Activated CD4-positive, alpha-beta T cell treated with anti-CD3 and anti-CD28 coated beads, Interleukin-2, amount 10 ng/mL, durations not matched to agents 24 days and 14 days (primary cell): ENCODE measurements around the gene B3GAT2. TPM values are rescaled to one million over a fixed set of nuclear protein-coding genes. Genes with fewer than 3 reads are reported as not detected.

Experiments used
- DNase-seq: peaks from one replicate; pipeline ENCODE4 v3.0.0; 2022
- H3K27ac Mint-ChIP-seq: one replicate; pipeline ENCODE4 v1.8.0; 2022; ENCODE audit warnings: mild to moderate bottlenecking, mixed read lengths
- H3K27me3 Mint-ChIP-seq: one replicate; pipeline ENCODE4 v1.8.0; 2022; ENCODE audit warnings: mixed read lengths
- H3K36me3 Mint-ChIP-seq: one replicate; pipeline ENCODE4 v1.8.0; 2022; ENCODE audit warnings: low read depth, mild to moderate bottlenecking, mixed read lengths
- H3K4me1 Mint-ChIP-seq: one replicate; pipeline ENCODE4 v1.8.0; 2021; ENCODE audit warnings: mixed read lengths
- H3K4me3 Mint-ChIP-seq: one replicate; pipeline ENCODE4 v1.8.0; 2022; ENCODE audit warnings: mild to moderate bottlenecking, moderate library complexity, mixed read lengths
- H3K9me3 Mint-ChIP-seq: one replicate; pipeline ENCODE4 v1.8.0; 2021; ENCODE audit warnings: mixed read lengths
- intact Hi-C: fragments of 100-400 bp; cut with micrococcal nuclease; formaldehyde crosslinking; loops from one replicate; pipeline ENCODE4 v1.15.1; 2023
- total RNA-seq: library from RNA; stranded (reverse); gene quantifications from 2 replicates; pipeline ENCODE4 v1.2.3, GENCODE V29; 2022

B3GAT2 gene
- total RNA-seq, 1 donor from 2014 or later: 0.05 TPM

DNA sequence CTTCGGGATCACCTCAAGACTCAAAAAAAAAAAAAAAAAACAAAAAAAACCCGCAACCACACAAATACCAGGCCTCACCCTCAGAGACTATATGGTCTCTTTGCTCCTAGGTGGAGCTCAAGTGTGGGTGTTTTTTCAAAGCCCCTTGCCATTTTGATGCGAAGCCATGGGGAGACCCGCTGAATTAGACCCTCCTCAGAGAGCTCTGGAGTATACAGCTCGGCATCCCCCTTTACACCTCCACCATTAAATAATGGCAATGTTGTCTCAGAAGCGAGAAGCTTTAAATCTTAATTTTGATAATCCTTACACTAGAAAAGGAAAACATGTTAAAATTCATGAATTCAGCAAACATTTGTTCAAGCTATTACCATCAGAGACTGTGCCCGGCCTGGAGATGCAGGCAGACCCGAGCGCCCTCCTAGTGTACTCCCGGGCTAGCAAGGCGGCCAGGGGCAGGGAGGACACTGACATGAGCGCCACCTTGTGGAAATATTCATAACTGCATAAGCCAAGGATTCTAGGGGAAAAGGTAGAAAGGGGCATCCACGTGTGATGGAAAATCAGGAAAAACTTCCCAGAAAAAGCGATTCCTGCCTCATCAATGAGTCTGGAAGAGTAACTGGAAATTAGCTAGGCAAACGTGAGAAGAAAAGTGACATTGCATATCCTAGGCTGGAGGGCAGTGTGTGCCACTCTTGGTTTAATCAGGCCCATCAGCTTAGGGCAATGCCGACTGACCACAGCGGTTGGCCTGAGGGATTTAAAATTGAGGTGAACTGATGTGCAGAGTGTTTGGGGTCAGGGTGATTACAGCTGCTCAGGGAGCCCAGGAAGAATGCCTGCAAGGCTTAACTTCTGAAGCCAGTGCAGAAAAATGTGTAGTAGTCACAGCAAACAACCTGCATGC lies 72.5 kb downstream of the B3GAT2 start:
- H3K4me1 Mint-ChIP-seq: no peaks in the 10 kb centered on the region
- H3K27me3 Mint-ChIP-seq: peaks cover 14% of the 10 kb centered on the region
- no peaks in the 10 kb centered on the region for H3K36me3 Mint-ChIP-seq
- DNase-seq: peak; percentile 88
- H3K4me3 Mint-ChIP-seq: no peak overlapping the region
- H3K27ac Mint-ChIP-seq: no peak overlapping the region
- intact Hi-C loops: loop anchor here (1.0 to 10.0 kb wide), 4 partner anchors 73 to 570 kb away; partner anchors contain the start of gene B3GAT2
- no peaks in the 10 kb centered on the region for H3K9me3 Mint-ChIP-seq

DNA sequence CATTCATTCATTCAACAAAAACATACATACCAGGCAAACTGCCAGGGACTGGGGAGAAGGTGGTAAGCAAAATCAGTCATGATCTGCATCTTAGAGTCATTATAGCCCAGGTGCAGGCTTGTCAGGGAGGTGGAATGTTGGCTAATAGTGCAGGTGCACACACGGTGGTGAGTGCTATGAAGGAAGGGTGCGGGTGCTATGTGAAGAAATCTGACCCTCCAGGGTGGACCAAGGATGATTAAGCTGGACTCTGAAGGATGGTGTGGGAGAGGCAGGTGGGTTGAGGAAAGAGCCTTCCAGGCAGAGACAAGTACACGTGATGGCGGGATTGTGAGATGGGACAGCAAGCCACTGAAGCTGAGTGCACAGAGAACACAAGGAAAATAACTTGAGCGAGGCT lies 77.4 kb downstream of the B3GAT2 start:
- Mint-ChIP-seq H3K27me3 (peaks cover 27% of the 10 kb centered on the region), H3K27ac (no peak overlapping the region), H3K9me3 (no peaks in the 10 kb centered on the region), H3K4me3 (no peak overlapping the region), H3K36me3 (no peaks in the 10 kb centered on the region), H3K4me1 (no peaks in the 10 kb centered on the region)
- no peak for DNase-seq
- intact Hi-C loops: no loop called here

DNA sequence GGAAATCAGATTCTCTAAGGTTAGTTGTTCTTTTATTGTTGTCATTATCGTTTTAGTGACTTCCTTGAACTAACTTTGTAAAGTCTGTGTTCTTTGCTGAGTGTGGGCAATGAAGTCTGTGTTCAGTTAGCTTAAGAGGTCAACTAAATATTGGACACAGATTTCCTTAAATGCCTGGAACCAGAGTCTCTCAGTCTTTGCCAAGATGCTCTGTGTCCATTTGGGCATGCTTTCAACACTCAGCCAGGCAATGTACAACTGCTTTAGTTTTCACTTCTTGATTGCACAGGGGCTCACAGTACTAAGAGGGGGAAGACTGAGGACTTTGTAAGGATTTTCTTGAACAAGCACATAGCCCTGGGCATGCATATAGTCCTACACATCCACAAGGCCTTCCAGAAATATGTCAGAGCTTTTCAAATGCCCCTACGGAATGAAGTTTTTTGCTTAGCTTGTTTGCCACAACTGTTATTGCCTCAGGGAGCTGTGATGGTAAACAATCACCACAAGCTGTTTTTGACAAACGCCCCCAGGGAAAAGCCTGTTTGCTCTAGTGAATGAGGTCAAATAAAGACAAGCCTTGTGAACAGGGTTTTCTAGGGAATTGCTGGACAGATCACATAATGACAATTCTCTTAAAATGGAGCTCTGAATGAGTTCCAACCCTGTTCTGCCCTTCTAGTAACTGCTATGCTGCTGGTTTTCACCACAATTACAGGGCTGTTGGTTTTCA lies 82.5 kb downstream of the B3GAT2 start:
- Mint-ChIP-seq H3K4me1 (no peaks in the 10 kb centered on the region), H3K9me3 (peaks cover 16% of the 10 kb centered on the region), H3K27me3 (peaks cover 22% of the 10 kb centered on the region), H3K36me3 (no peaks in the 10 kb centered on the region), H3K27ac (no peak overlapping the region), H3K4me3 (no peak overlapping the region)
- intact Hi-C loops: no loop called here
- no peak for DNase-seq

DNA sequence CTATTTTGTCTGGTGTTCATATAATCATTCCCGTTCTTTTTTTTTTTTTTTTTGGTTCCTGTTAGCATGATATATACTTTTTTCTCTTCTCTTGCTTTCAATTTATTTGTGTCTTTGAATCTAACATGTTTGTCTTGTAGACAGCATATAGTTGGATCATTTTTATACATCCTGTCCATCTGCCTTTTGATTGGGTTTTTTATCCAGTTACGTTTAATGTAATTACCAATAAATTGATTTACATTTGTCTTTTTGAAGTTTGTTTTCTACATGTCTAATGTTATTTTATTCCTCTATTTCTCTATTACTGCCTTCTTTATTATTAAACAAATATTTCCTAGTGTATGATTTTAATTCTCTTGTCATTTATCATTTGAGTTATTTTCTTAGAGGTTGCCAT lies 84.4 kb downstream of the B3GAT2 start:
- H3K27me3 Mint-ChIP-seq: peaks cover 23% of the 10 kb centered on the region
- H3K4me1 Mint-ChIP-seq: no peaks in the 10 kb centered on the region
- no peak overlapping the region for H3K4me3 Mint-ChIP-seq
- intact Hi-C loops: no loop called here
- no peak for DNase-seq
- no peaks in the 10 kb centered on the region for H3K36me3 Mint-ChIP-seq
- H3K9me3 Mint-ChIP-seq: peaks cover 16% of the 10 kb centered on the region
- no peak overlapping the region for H3K27ac Mint-ChIP-seq

DNA sequence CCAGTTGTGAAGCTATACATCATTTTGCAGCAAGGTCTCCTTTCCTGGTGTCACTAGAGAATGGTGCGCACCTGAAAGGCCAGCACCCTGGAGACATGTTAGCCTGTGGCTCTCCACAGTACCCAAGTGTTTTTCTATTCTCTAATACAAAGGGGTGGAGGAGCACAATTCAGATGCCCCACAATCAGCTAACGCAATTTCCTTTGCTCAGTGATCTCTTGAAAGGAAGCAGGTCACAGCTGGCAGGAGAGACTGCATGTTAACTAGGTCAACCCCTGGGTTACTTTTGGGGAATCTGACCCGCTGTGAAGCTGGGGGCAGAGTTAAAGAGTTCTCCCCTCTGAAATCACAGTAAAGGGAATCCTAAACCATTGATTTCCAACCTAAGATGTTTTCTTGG lies 92.5 kb downstream of the B3GAT2 start:
- Mint-ChIP-seq H3K27me3 (peaks cover 16% of the 10 kb centered on the region), H3K27ac (no peak overlapping the region), H3K4me3 (no peak overlapping the region), H3K9me3 (no peaks in the 10 kb centered on the region), H3K4me1 (no peaks in the 10 kb centered on the region), H3K36me3 (peaks cover 7% of the 10 kb centered on the region)
- no peak for DNase-seq
- intact Hi-C loops: no loop called here

DNA sequence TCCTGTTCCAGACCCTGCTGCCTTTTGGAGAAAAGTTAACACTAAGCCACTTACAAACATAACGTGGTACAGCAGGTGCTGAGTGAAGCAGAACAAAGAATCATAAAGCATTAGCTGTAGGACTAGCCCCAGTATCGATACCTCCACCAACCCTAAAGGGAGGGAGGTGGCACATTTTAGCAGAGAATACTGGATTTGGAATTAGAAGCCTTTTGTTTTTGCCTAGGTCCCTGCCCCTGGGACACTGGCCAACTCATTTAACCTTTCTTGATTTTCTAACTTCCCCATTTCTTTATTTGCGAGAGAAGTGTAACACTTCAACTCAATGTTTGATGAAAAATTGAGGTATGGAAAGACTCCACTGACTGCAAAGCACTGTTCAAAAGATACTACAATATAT lies 93.5 kb downstream of the B3GAT2 start:
- H3K4me3 Mint-ChIP-seq: no peak overlapping the region
- DNase-seq: no peak

DNA sequence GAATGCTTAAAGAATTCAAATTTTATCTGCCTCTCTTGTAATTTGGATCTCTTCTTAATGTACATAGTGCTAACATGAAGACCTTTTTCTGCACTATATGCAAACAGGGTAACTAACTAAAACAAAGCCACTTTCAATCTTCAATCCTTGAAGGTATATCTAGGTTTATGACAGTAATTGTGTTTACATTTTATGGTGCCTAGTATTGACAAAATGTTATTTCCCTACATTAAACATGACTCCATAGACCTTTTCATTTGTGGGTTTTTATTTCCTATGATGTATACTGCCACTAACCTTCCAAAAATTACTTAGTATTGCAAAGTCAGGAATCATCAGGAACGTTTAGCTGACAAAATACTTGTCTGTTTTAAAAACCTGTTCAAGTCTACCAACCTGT lies 95.9 kb downstream of the B3GAT2 start:
- intact Hi-C loops: no loop called here

More for the DNA sequence above, 93.5 kb downstream of the B3GAT2 start:
- H3K36me3 Mint-ChIP-seq: peaks cover 12% of the 10 kb centered on the region
- intact Hi-C loops: no loop called here
- peaks cover 11% of the 10 kb centered on the region for H3K27me3 Mint-ChIP-seq
- H3K27ac Mint-ChIP-seq: no peak overlapping the region
- no peaks in the 10 kb centered on the region for H3K9me3 Mint-ChIP-seq
- no peaks in the 10 kb centered on the region for H3K4me1 Mint-ChIP-seq

DNA sequence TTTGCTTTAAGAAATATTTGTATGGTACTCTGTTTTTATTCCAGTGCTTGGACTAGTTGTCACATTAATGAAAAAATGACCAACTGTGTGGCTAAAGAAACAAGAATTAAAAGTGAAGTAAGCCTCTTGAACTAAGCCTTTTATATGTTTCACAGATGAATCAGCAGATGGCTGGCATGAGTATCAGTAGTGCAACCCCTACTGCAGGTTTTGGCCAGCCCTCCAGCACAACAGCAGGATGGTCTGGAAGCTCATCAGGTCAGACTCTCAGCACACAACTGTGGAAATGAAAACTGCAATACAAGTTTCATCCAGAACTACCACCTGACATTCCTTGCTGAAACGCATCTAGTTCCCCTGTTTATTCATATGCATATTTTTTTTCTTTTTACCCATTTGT lies 96.8 kb downstream of the B3GAT2 start:
- Mint-ChIP-seq H3K9me3 (no peaks in the 10 kb centered on the region), H3K27me3 (no peaks in the 10 kb centered on the region), H3K4me1 (no peaks in the 10 kb centered on the region), H3K27ac (no peak overlapping the region), H3K36me3 (peaks cover 12% of the 10 kb centered on the region), H3K4me3 (no peak overlapping the region)
- no peak for DNase-seq
- intact Hi-C loops: no loop called here

More for the DNA sequence above, 95.9 kb downstream of the B3GAT2 start:
- Mint-ChIP-seq H3K9me3 (no peaks in the 10 kb centered on the region), H3K27ac (no peak overlapping the region), H3K4me1 (no peaks in the 10 kb centered on the region), H3K27me3 (no peaks in the 10 kb centered on the region), H3K36me3 (peaks cover 12% of the 10 kb centered on the region), H3K4me3 (no peak overlapping the region)
- DNase-seq: no peak

DNA sequence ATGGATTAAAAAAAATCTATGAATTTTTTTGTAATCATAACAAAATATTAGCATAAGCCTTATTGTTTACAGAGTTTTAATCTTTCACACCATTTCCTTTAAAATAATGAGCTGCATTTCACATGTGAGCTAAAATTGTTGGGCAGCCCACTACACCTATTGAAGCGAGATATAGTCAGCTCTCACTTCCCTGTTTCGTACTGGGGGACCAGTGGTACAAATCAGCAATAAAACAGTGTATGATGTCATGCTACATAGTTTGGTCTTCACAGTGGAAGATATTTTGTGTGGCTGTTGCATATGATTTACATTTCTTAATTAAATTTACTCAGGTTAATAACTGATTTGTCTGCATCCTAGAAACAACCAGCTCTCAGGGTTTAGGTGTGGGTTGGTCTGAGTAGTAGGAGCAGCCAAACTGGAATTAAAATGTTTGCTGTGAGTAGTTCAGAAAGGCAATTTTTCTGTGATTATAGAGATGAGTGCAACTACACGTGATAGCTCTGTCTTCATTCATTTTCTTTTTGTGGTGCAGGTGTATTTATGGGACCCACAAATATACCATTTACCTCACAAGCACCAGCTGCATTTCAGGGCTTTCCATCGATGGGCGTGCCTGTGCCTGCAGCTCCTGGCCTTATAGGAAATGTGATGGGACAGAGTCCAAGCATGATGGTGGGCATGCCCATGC lies 99.3 kb downstream of the B3GAT2 start:
- DNase-seq: no peak
- Mint-ChIP-seq H3K36me3 (peaks cover 16% of the 10 kb centered on the region), H3K4me1 (no peaks in the 10 kb centered on the region), H3K9me3 (no peaks in the 10 kb centered on the region), H3K27me3 (no peaks in the 10 kb centered on the region), H3K4me3 (no peak overlapping the region), H3K27ac (no peak overlapping the region)
- intact Hi-C loops: no loop called here

DNA sequence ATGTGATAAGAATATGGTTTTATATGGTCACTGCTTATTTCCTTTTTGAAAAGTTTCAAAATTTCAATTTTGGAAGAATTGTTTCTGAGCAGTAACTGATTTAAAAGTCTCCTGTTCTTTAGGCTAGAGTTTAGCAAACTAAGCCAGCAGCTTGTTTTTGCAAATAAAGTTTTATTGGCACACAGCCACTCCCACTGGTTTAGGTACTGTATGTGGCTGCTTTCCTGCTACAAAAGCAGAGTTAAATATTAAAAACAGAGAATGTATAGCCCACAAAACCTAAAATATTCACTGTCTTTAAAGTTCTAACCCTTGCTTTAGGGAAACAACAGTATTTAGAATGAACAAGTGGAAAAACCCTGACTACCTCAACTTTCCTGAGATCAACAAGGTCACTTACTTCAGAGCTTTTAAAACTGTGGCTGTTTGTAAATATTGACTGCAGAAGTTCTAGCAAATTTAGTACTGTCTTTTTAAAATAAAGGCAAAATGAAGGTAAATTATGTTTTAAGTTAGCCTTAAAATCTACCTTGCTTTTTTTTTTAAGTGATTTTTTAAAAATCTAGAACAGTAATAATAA lies 104.1 kb downstream of the B3GAT2 start:
- Mint-ChIP-seq H3K4me1 (no peaks in the 10 kb centered on the region), H3K27me3 (no peaks in the 10 kb centered on the region), H3K27ac (no peak overlapping the region), H3K36me3 (peaks cover 4% of the 10 kb centered on the region), H3K9me3 (no peaks in the 10 kb centered on the region), H3K4me3 (no peak overlapping the region)
- DNase-seq: no peak
- intact Hi-C loops: no loop called here

DNA sequence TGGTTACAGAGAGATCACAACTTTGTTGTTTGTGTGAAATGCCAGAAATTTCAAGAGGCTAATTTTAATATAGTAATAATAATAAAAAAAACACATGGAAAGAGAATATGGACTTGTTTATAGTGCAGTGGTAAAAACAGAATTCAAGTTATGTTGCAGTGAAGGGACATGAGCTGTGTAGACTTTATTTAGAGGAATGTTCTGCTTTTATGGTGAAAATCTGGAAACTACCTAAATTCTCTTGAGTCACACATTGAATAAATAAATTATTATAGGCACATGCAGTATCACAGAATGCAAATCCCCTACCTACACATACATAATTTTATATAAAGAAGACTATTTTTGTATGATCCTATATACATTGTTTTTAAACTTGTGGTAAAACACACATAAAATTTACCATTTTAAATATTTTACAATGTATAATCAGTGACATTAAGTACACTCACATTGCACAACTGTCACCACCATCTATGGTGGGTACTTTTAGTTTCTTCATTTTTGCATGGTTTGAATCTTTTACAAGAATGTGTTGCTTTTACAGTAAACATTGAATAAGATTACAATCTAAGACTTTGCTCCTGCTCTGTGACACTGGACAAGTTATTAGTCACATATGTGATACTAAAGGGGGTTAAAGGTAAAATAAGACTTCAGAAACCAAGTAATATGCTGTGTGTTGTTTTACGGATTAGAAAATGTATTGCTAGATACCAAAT lies 107.4 kb downstream of the B3GAT2 start:
- Mint-ChIP-seq H3K9me3 (no peaks in the 10 kb centered on the region), H3K27ac (no peak overlapping the region), H3K27me3 (no peaks in the 10 kb centered on the region), H3K36me3 (peaks cover 13% of the 10 kb centered on the region), H3K4me3 (no peak overlapping the region), H3K4me1 (no peaks in the 10 kb centered on the region)
- intact Hi-C loops: no loop called here
- no peak for DNase-seq

DNA sequence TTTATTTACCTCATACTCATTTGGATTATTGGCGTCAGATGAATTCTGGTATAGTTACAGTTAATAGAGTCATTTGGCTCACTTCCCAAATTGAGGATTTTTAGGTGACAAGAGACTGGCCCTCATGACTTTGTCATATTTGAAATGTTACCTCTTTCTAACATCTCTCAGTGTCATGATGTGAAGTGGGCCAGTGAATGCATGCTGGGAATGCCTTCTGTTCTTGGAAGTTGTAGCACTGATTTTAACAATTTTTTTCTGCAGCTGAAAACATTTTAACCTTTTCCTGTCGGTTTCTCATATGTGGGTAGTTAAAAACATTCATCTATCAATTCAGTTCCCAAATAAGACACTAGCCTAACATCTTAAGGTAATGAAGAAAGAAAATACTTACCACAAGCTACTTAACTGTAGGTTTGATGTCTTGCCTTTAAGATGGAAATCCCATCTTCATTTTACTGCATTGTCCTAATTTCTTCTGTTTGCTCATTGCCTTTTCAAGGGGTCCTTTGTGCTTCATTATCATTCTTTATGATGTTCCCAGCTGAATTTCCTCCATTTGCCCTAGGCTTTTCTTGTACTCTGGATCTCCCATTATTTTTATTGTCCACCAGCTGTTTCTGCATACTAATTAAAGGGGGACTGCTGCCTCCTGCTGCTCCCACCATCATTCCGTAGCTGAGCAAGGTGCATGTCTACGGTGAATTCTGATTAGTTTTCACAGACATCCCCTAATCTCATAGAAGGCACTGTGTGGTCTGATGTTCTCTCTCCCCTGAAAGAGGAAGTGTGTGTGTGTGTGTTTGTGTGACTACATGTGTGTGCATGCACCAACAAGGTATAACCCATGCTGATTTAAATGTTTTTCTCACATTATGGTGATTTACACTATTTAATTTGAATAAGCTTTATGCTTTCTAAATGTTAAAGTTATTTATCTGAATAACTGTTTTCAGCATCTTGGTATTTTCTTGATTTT lies 109.5 kb downstream of the B3GAT2 start:
- H3K4me1 Mint-ChIP-seq: no peaks in the 10 kb centered on the region
- no peaks in the 10 kb centered on the region for H3K27me3 Mint-ChIP-seq
- intact Hi-C loops: no loop called here
- DNase-seq: no peak
- no peaks in the 10 kb centered on the region for H3K9me3 Mint-ChIP-seq
- H3K27ac Mint-ChIP-seq: no peak overlapping the region
- H3K4me3 Mint-ChIP-seq: no peak overlapping the region
- H3K36me3 Mint-ChIP-seq: peaks cover 9% of the 10 kb centered on the region
